GM21423 (cell line): ENCODE data around the gene TBCK.

ENCODE experiments used
- ATAC-seq: cut with Tn5 transposase; IDR thresholded peaks from one replicate; pipeline ENCODE4 v1.9.1; 2021; ENCODE audit warnings: mild to moderate bottlenecking, moderate library complexity; ENCODE audit not compliant: unreplicated experiment

Gene TBCK

GRCh38 chr4:105998171-105999063, 317.6 kb downstream of the TBCK start:
- no peak for ATAC-seq

- ATAC-seq, result no peak
Observed at GRCh38 chr4:105996845-105997244, 319.2 kb downstream of the TBCK start.

GRCh38 chr4:105994841-105995501, 321.0 kb downstream of the TBCK start:
- no peak for ATAC-seq

GRCh38 chr4:105994061-105994460, 321.9 kb downstream of the TBCK start:
- ATAC-seq, result no peak

- no peak for ATAC-seq
Observed at GRCh38 chr4:105992641-105993305, 323.2 kb downstream of the TBCK start.

GRCh38 chr4:105991726-105992125, 324.3 kb downstream of the TBCK start:
- no peak for ATAC-seq
